Stimulated activated CD4-positive, alpha-beta T cell treated with anti-CD3 and anti-CD28 coated beads, TNF-alpha, amount 100 ng/mL, for 24 hours (primary cell): ENCODE data around the gene IL18.
"Not testable (repeated sequence)": the region's sequence is repeated elsewhere in the genome, so short reads cannot be mapped to it uniquely, and the experiment has no call there.

Experiments used
- DNase-seq, 3 experiments: peaks; one replicate each; pipeline ENCODE4 v3.0.0-alpha.2; 2020; ENCODE audit warnings: low read depth in 3 of 3

The IL18 gene

DNA sequence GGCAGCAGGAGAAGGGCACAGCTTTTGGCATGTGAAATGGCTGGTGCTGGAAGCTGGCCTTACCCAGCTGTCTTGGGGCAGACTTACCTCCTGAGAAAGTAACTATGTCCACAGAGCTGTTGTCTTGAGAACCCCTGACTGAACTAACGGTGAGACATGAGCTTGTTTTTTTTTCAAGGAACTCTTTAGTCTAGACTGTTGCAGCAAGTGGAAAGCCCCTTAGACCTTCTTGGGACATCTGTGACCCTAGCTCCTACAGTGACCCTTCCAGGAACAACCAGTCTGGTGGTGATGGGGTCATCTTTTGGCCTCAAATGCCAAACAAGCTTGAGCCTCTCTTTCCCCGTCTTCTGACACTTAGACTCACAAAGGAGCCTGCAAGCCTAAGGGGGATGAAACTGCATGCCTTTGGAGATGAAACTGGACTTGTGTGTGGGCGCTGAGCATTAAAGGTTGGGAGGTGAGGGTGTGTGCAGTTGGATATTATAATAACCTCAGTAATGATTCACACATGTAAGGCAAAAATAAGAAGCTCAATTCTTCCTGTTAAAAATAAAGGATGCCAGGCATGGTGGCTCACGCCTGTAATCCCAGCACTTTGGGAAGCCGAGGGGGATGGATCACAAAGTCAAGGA, 41.8 kb downstream of the IL18 start:
- no peak for DNase-seq

DNA sequence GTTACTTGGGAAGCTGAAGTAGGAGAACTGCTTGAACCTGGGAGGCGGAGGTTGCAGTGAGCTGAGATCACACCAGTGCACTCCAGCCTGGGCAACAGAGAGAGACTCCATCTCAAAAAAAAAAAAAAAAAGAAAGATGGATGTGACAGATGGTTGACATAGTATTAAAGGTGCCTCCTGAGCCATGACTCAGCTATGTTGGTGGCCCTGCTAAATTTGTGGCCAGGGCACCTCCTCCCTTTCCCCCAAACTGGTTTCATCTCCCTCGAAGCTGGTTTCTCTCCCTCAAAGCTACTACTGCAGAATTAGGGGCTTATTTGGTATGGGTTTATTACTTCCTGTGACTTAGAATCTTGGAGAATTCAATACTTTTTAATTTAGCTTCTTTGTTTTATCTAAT, 45.7 kb downstream of the IL18 start:
- DNase-seq, result no peak

DNA sequence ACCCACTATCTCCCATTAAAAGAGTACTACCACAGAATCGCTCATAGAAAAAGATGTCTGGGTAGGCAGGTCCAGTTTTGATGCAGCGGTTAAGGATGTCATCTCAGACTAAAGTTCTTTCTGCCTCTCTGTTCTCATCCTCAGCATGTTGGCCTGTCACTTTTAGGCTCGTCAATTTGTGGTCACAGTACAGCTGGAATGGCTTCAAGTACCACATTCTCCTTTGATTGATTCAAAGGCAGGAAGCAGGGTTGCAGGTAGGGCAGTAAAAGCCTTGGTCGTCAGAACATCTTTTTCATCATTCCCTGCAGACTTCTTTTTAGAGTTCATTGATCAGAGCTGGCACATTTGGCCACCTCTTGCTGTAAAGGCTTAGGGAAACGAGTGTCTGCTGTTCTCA, 48.5 kb downstream of the IL18 start:
- DNase-seq, result no peak

DNA sequence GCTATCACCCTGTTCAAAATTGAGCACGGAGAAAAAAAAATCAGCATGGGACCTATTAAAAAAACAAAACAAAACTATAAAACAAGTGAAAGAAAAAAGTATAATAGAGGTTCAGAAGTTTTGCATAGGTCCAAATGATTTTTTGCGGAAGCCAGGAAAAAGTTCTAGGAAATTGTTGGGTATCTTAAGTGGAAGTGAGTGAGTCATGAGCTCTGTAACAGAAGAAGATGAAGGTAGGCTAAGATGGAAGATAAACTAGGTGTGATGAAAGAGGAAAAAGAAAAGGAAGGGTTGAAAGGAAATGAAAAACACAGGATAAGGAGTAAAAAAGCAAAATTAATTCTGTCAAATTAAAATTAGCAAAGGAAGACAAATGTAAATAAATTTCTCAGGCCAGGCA, 49.4 kb downstream of the IL18 start:
- DNase-seq, result no peak

DNA sequence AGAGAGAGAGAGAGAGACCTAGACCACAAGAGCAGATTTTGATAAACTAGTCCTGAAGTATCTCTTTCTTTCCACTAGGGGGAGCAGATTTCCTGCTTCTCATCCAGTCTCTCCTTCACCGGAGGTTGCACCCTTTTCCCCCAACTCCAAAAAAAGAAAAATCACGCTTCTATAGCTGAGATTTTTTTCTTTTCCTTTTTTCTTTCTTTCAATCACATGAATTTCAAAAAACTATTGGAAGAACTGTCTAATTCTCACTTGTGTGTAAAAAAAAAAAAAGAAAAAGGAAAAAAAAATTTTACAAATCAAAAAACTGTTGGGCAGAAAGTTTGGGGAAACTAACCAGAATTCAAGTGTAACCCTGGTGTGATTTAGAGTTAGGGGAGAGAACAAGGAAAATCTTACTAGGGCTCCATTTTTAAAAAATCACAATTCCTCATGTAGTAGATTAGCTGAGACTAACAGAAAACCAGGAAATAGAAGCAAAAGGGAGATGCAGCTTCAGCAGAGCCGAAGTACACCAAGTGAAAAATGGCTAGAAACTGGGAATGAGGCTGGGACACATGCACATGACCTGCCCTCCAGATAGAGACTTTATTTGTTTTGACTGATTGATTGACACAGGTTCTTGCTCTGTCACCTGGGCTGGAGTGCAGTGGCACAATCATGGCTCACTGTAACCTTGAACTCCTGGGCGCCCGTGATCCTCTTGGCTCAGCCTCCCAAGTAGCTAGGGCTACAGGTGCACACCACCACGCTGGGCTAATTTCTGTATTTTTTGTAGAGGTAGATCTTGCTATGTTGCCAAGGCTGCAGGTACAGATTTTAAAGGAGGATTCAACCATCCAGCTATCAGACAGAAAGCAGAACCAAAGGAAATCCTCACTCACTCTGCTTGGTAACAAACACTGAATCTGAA, 50.1 kb downstream of the IL18 start:
- no peak for DNase-seq

DNA sequence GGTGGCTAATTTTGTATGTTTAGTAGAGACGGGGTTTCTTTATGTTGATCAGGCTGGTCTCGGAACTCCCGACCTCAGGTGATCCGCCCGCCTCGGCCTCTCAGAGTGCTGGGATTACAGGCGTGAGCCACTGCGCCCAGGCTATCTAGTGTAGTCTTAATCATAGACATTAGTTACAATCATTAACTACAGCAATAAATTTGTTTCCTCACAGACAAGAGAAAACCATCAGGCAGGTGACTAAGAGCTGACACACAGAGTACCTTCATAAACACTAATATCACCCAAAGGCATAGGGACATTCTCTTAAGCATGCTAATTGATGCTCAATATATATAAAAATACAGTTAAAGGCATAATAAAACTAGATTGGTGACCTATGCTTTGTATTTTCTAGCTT, 57.8 kb downstream of the IL18 start:
- DNase-seq, result no peak

DNA sequence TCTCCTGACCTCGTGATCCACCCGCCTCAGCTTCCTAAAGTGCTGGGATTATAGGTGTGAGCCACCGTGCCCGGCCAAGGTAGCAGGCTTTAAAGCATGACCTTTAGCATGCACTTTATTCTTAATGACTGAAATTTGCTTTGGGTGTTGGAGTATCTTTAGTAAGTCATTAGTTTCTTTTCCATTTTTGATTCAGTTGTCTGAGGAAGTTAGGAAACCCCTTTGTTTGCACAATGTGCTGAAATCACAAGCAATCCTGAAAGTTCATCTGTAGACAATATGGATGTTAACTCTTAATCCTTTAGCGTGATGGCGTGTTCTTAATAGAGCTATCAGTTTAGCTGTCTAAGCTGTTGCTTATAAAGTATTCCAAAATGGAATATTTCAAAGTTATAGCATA, 60.4 kb downstream of the IL18 start:
- no peak for DNase-seq

DNA sequence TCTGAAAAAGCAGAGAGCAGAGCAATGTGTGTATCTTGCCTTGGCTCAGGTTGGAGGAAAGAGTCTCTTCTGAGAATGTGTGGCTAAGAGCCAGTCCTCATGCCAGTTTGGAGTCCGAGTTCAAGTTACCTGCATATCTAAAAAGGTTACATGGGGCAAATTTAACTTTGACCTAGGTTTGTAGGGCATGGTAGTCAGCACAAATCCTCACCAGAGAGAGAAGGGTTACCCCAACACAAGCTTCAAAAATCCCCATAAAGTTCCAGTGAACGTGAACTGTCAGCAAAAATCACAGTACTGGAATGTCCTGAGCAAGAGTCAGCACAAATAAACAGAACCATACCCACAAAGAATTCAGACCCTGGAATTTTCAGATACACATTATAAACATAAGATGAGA, 63.4 kb downstream of the IL18 start:
- no peak for DNase-seq

DNA sequence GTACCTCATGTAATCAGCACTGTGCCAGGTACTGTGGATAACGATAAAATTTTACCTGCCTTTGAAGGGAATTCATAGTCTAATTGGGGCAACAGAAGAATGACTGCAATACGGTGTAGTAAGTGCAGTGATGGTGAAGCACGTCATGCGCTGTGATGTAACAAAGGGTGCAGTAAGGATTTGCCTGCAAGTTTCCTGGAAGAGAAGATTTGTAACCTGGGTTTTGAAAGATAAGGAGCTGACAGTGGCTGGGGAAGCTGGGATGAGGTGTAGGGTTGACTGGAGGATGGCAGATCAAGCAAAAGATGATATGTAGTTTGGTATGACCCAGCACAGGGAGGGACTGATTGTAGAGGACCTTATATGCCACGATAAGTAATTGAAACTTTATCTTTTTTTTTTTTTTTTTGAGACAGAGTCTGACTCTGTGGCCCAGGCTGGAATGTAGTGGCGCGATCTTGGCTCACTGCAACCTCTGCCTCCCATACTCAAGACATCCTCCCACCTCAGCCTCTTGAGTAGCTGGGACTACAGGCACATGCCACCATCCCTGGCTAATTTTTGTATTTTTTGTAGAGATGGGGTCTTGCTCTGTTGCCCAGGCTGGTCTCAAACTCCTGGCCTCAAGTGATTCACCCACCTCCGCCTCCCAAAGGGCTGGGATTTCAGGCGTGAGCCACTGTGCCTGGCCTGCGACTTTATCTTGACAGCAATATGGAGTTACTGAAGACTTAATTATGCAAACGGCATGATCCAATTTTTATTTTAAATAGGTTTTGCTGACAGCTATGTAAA, 66.0 kb downstream of the IL18 start:
- no peak for DNase-seq

DNA sequence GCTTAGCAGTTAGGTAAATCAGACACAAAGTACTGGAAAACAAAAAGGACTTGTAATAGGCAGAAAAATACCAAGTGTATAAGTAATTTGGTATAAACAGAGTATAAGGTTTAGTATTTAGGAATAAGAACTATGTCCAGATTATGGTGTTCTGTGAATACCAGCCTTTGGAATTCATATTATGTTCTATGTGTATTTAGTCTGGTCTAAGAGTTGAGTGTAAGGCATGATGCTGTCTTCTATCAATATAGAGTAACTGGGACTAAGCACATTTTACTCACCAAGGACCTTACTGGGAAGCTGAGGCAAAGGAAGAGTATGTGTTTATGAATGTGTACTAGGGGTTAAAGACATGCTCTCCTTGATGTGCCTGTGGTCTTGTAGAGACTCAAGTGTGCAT, 67.7 kb downstream of the IL18 start:
- no peak for DNase-seq

DNA sequence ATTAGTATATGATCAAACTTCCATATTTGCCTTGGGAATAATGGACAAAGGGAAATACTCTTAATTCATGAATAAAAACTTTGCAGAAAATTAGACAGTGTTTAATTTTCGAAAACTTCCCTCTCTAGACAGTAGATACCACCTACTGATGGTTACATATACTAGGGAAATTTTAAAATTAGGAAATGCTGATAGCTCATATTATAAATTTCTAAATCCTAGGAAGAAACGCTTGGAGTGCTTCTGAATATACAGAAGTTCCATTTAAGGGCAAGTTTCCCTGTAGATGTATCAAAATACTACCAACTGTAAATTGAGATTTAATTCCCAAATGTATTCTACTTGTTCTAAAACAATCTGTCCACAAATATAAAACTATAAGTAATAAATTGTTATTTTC, 68.6 kb downstream of the IL18 start:
- DNase-seq, result not testable (repeated sequence)
